ENCODE measurements around the gene RBM6.
"Not testable (repeated sequence)": the region's sequence is repeated elsewhere in the genome, so short reads cannot be mapped to it uniquely, and the experiment has no call there.

RBM6 gene

GRCh38 chr3:49968346-49968745 lies 28.4 kb downstream of the RBM6 start:
- FAIRE-seq (no peak), DNase-seq (ENCODE audit: insufficient read length, low spot score) (no peak)

- DNase-seq (ENCODE audit: insufficient read length, low spot score) (no peak), FAIRE-seq (no peak)
These were observed 32.7 kb downstream of the RBM6 start for GRCh38 chr3:49972656-49973055.

- no peak for DNase-seq (ENCODE audit: insufficient read length, low spot score)
- no peak for FAIRE-seq
These were observed 37.0 kb downstream of the RBM6 start for GRCh38 chr3:49976942-49977341.

- DNase-seq (ENCODE audit: insufficient read length, low spot score), result no peak
These were observed 44.4 kb downstream of the RBM6 start for GRCh38 chr3:49984394-49984793.

GRCh38 chr3:49992326-49992725 lies 52.4 kb downstream of the RBM6 start:
- no peak for FAIRE-seq

More at GRCh38 chr3:49984394-49984793, 44.4 kb downstream of the RBM6 start:
- FAIRE-seq, result peak; percentile 91

GRCh38 chr3:49994476-49994875 lies 54.5 kb downstream of the RBM6 start:
- FAIRE-seq, result no peak
- no peak for DNase-seq (ENCODE audit: insufficient read length, low spot score)

More at GRCh38 chr3:49992326-49992725, 52.4 kb downstream of the RBM6 start:
- no peak for DNase-seq (ENCODE audit: insufficient read length, low spot score)

GRCh38 chr3:49996016-49996415 lies 56.1 kb downstream of the RBM6 start:
- no peak for DNase-seq (ENCODE audit: insufficient read length, low spot score)
- FAIRE-seq, result no peak

- DNase-seq (ENCODE audit: insufficient read length, low spot score), result no peak
- FAIRE-seq, result no peak
These were observed 57.9 kb downstream of the RBM6 start for GRCh38 chr3:49997862-49998261.

- DNase-seq (ENCODE audit: insufficient read length, low spot score), result peak; percentile 22
- no peak for FAIRE-seq
These were observed 58.4 kb downstream of the RBM6 start for GRCh38 chr3:49998326-49998725.

GRCh38 chr3:50001511-50001910 lies 61.6 kb downstream of the RBM6 start:
- FAIRE-seq (no peak), DNase-seq (ENCODE audit: insufficient read length, low spot score) (no peak)

- no peak for FAIRE-seq
These were observed 63.3 kb downstream of the RBM6 start for GRCh38 chr3:50003216-50003615.

GRCh38 chr3:50003824-50004223 lies 63.9 kb downstream of the RBM6 start:
- DNase-seq (ENCODE audit: insufficient read length, low spot score) (no peak), FAIRE-seq (peak; percentile 54)

More at GRCh38 chr3:50003216-50003615, 63.3 kb downstream of the RBM6 start:
- DNase-seq (ENCODE audit: insufficient read length, low spot score), result no peak

- DNase-seq (ENCODE audit: insufficient read length, low spot score) (peak; percentile 31), FAIRE-seq (peak; percentile 74)
These were observed 69.0 kb downstream of the RBM6 start for GRCh38 chr3:50008931-50009330.

- DNase-seq (ENCODE audit: insufficient read length, low spot score), result no peak
- no peak for FAIRE-seq
These were observed 71.0 kb downstream of the RBM6 start for GRCh38 chr3:50010959-50011358.

GRCh38 chr3:50015918-50016317 lies 76.0 kb downstream of the RBM6 start:
- DNase-seq (ENCODE audit: insufficient read length, low spot score) (no peak), FAIRE-seq (no peak)

- no peak for FAIRE-seq
- DNase-seq (ENCODE audit: insufficient read length, low spot score), result no peak
These were observed 88.4 kb downstream of the RBM6 start for GRCh38 chr3:50028346-50028745.

GRCh38 chr3:50031201-50031600 lies 91.3 kb downstream of the RBM6 start:
- FAIRE-seq; DNase-seq (ENCODE audit: insufficient read length, low spot score): not testable (repeated sequence)

- DNase-seq (ENCODE audit: insufficient read length, low spot score) (no peak), FAIRE-seq (no peak)
These were observed 105.0 kb downstream of the RBM6 start for GRCh38 chr3:50044976-50045375.

- DNase-seq (ENCODE audit: insufficient read length, low spot score) (no peak), FAIRE-seq (no peak)
These were observed 107.5 kb downstream of the RBM6 start for GRCh38 chr3:50047426-50047825.

GRCh38 chr3:50050361-50050760 lies 110.4 kb downstream of the RBM6 start:
- no peak for DNase-seq (ENCODE audit: insufficient read length, low spot score)
- FAIRE-seq, result no peak

- DNase-seq (ENCODE audit: insufficient read length, low spot score), result no peak
- FAIRE-seq, result no peak
These were observed 117.8 kb downstream of the RBM6 start for GRCh38 chr3:50057756-50058155.

- DNase-seq (ENCODE audit: insufficient read length, low spot score) (no peak), FAIRE-seq (no peak)
These were observed 128.2 kb downstream of the RBM6 start for GRCh38 chr3:50068134-50068533.

- FAIRE-seq (peak; percentile 9), DNase-seq (ENCODE audit: insufficient read length, low spot score) (no peak)
These were observed 138.1 kb downstream of the RBM6 start for GRCh38 chr3:50078091-50078490.

Data from HTR-8/SVneo (cell line).